WTC11 (cell line): ENCODE data around the gene FBXL13.

Experiments
- CTCF ChIP-seq: fragments of 200-600 bp; IDR thresholded peaks from 2 replicates; pipeline ENCODE4 v1.8.0; 2022; ENCODE audit warnings: antibody characterized with exemption
- E2F1 ChIP-seq: sonication (generic); formaldehyde crosslinking; IDR thresholded peaks from 2 replicates; pipeline ENCODE4 v1.8.0; 2022; ENCODE audit warnings: mild to moderate bottlenecking, missing genetic modification reagents
- ZNF263 ChIP-seq: sonication (generic); formaldehyde crosslinking; IDR thresholded peaks from 2 replicates; pipeline ENCODE4 v1.8.1; 2022; ENCODE audit warnings: low read depth, mild to moderate bottlenecking, moderate library complexity, missing genetic modification reagents

- TF ChIP-seq E2F1 (CRISPR knock-in tag) (no peak), CTCF (no peak), ZNF263 (no peak)
These were observed 25.8 kb upstream of the FBXL13 start for GRCh38 chr7:103100348-103100747.
